DND-41 (cell line): ENCODE results near the gene TRNAU1AP.

Experiments
- EZH2 ChIP-seq: IDR thresholded peaks from 3 replicates; pipeline ENCODE4 v1.6.1; 2012; ENCODE audit warnings: borderline replicate concordance, low read depth, mild to moderate bottlenecking, moderate library complexity, low read length, inconsistent platforms; ENCODE audit not compliant: severe bottlenecking
- TF ChIP-seq, protein P1 (sequence below): IDR thresholded peaks from 2 replicates; pipeline ENCODE4 v1.5.1; 2012; ENCODE audit warnings: borderline replicate concordance, low read length, moderate library complexity, mild to moderate bottlenecking; ENCODE audit not compliant: poor library complexity, severe bottlenecking; ENCODE audit errors: extremely low read depth

DNA sequence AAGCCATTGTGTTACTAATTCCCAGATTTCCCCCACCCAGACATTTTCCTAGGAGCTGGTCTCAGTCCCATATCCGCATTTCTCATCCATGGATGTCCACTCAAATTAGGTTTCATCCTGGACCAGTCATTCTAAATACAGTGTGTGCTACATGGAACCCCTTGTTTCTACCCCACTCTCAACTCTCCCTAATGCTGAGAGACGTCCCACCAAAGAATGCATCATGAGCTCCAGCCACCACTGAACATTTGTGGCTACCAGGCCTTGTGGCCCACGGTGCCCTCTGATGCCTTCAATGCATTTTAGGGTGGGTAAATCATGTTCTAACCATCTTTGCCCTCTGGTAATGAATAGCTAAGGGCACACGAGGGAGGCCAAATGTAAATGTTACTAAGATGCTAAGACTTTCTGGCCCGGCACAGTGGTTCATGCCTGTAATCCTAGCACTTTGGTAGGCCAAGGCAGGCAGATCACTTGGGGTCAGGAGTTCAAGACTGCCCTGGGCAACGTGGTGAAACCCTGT is 25.9 kb downstream of the TRNAU1AP start:
- TF ChIP-seq, protein P1, sequence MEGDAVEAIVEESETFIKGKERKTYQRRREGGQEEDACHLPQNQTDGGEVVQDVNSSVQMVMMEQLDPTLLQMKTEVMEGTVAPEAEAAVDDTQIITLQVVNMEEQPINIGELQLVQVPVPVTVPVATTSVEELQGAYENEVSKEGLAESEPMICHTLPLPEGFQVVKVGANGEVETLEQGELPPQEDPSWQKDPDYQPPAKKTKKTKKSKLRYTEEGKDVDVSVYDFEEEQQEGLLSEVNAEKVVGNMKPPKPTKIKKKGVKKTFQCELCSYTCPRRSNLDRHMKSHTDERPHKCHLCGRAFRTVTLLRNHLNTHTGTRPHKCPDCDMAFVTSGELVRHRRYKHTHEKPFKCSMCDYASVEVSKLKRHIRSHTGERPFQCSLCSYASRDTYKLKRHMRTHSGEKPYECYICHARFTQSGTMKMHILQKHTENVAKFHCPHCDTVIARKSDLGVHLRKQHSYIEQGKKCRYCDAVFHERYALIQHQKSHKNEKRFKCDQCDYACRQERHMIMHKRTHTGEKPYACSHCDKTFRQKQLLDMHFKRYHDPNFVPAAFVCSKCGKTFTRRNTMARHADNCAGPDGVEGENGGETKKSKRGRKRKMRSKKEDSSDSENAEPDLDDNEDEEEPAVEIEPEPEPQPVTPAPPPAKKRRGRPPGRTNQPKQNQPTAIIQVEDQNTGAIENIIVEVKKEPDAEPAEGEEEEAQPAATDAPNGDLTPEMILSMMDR, result no peak
- TF ChIP-seq EZH2, result no peak
